GM18505 (cell line): Measurements from ENCODE around the gene TAF11.
"Not testable (repeated sequence)": the region's sequence is repeated elsewhere in the genome, so short reads cannot be mapped to it uniquely, and the experiment has no call there.

ENCODE experiments used
- ATAC-seq: cut with Tn5 transposase; IDR thresholded peaks from one replicate; pipeline ENCODE4 v1.9.1; 2021; ENCODE audit not compliant: unreplicated experiment
- POLR2A ChIP-seq: IDR thresholded peaks from 4 replicates; pipeline ENCODE4 v1.6.1; 2011; ENCODE audit warnings: borderline replicate concordance; ENCODE audit not compliant: insufficient read depth, insufficient read length; ENCODE audit errors: extremely low read depth

The TAF11 gene

DNA sequence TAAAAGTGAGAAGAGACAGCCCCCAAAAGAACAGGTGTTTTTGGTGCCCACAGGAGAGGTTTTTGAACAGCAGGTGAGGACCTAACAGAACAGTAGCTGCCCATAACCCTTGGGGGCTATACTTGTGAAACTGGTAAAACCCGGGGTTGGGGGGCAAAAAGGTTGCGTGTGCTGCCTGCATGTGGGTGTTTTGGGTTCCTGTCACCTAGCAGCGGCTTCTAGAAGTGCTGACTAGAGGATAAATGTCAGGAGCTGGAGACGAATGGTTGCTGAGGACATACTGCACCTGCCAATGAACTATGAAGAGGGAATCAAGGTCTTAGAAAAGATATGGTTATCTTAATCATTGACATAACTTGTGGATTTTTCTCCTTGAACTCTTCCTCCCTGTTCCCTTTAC lies 16.0 kb downstream of the TAF11 start:
- TF ChIP-seq POLR2A: no peak
- ATAC-seq: no peak

- no peak for ATAC-seq
- no peak for TF ChIP-seq POLR2A
These were observed 20.4 kb downstream of the TAF11 start for GRCh38 chr6:34867484-34867883.

DNA sequence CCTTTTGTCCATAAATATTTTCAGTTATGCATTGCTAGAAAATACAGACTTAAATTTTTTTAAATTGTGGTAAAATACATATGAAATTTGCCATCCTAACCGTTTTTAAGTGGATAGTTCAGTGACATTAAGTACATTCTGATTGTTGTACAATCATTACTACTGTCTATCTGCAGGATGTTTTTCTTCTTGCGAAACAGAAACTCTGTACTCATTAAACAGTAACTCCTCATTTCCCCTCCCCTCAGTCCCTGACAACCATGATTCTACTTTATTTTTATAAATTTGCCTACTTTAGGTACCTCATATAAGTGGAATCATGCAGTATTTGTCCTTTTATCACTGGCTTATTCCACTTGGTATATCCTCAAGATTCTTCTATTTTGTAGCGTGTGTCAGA lies 21.3 kb downstream of the TAF11 start:
- TF ChIP-seq POLR2A: no peak
- no peak for ATAC-seq

GRCh38 chr6:34865107-34865506 lies 22.7 kb downstream of the TAF11 start:
- TF ChIP-seq POLR2A: no peak
- ATAC-seq: no peak

- no peak for TF ChIP-seq POLR2A
- ATAC-seq: no peak
These were observed 23.8 kb downstream of the TAF11 start for GRCh38 chr6:34864007-34864406.

DNA sequence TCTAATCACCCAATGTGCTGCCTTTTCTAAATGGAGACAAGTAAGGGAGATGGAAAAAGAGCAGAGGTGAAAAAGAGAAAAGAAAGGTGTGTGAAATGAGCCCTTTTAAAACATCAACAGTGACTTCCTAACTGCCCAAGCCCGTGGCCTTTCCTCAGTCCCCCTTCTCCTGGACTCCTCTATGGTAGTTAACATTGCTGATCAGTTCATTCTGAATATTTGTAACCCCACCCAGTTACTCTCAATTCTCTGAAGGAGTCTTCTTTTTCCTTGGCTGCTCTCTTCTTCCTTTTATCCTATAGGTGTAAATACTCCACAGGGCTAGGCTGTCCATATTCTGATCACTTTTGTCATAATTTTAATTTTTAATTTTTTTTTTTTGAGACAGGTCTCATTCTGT lies 27.1 kb downstream of the TAF11 start:
- ATAC-seq: no peak

DNA sequence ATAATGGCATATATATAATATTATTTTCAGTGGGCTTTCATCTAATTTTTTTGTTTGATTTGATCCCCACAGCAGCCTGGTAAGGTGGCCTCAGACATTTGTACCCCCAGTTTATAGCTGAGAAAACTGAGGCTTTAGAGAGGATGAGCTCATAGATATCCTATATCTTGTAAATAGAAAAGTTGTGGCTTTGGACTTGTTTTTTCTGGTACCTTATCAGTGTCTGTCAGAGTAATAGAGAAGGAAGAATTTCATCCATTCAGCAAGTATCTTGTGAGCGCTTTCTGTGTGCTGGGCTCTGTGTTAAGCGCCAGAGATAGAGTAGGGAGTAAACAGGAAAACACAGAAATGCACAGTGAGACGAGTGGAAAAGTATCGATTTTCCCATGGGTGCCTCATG lies 27.9 kb downstream of the TAF11 start:
- TF ChIP-seq POLR2A: no peak
- no peak for ATAC-seq

More for the DNA sequence above, 27.1 kb downstream of the TAF11 start:
- no peak for TF ChIP-seq POLR2A

- TF ChIP-seq POLR2A: no peak
- ATAC-seq: no peak
These were observed 29.2 kb downstream of the TAF11 start for GRCh38 chr6:34858681-34859080.

DNA sequence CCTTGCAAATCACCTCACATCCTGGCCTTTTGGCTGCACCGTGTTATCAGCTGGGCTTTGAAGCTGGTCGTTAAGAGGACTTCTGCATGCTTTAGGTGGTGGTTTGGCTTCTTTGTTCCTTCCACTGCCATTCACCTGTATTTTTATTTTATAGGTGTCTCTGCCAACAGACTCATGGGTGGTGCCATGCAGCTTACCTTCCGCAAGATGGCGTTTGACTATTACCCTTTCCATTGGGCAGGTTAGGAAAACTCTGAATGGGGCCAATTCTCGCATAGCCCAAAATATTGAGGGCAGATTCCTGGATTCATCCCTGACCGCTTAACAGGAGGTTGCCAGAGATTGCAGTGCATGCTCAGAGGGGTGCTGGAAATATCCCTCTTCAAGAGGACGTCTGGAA lies 32.4 kb downstream of the TAF11 start:
- no peak for TF ChIP-seq POLR2A
- ATAC-seq: no peak

GRCh38 chr6:34852406-34853085 lies 35.3 kb downstream of the TAF11 start:
- TF ChIP-seq POLR2A: no peak
- no peak for ATAC-seq

- TF ChIP-seq POLR2A: no peak
- no peak for ATAC-seq
These were observed 36.5 kb downstream of the TAF11 start for GRCh38 chr6:34851361-34851760.

GRCh38 chr6:34849066-34849465 lies 38.8 kb downstream of the TAF11 start:
- not testable (repeated sequence) for ATAC-seq

DNA sequence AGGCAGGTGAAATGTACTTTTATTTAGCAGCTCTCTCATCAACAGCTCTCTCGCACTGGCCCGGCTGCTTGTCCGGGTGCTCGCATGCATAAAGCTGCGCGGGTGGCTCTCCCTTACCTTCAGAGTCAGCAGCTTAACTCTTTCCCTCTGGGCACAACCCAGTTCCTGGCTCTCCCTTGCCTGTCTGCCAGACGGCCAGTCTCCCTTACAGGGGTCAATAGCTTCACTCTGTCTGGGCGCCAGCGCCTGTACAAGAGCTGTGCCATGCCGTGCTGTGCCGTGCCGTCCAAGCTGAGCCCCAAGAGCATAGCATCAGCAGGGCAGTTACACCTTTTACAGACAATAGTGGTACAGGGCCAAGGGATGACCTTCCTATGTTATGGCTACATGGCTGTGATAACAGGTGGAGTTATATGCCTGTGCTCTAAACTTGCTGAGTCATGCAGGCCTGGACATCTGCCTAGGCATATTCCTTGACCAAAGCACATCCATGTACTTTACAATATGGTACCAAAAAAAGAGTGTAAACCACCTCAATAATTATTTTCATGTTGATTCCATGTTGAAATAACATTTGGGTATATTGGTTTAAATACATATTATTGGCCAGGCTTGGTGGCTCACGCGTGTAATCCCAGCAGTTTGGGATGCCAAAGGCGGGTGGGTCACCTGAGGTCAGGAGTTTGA lies 48.0 kb downstream of the TAF11 start:
- TF ChIP-seq POLR2A: no peak
- no peak for ATAC-seq

GRCh38 chr6:34837528-34837927 lies 50.3 kb downstream of the TAF11 start:
- TF ChIP-seq POLR2A: no peak
- no peak for ATAC-seq
